Suppressor macrophage treated with lipopolysaccharide for 4 hours (primary cell): Measurements from ENCODE around the gene FOSL1.
"Not testable (repeated sequence)": the region's sequence is repeated elsewhere in the genome, so short reads cannot be mapped to it uniquely, and the experiment has no call there.

Source experiments
- DNase-seq: peaks from one replicate; pipeline ENCODE4 v3.0.0-alpha.2; 2020

FOSL1 gene

GRCh38 chr11:65851811-65852507 is 48.2 kb downstream of the FOSL1 start:
- DNase-seq = no peak

- DNase-seq = peak; percentile 27
Measured at GRCh38 chr11:65851083-65851579, 49.1 kb downstream of the FOSL1 start.

GRCh38 chr11:65850217-65851082 is 49.7 kb downstream of the FOSL1 start:
- no peak for DNase-seq

GRCh38 chr11:65849771-65850216 is 50.4 kb downstream of the FOSL1 start:
- DNase-seq = no peak

- DNase-seq = no peak
Measured at GRCh38 chr11:65849366-65849765, 50.8 kb downstream of the FOSL1 start.

GRCh38 chr11:65848693-65849092 is 51.5 kb downstream of the FOSL1 start:
- DNase-seq = not testable (repeated sequence)

GRCh38 chr11:65847746-65848145 is 52.4 kb downstream of the FOSL1 start:
- DNase-seq = no peak

GRCh38 chr11:65844231-65844872 is 55.8 kb downstream of the FOSL1 start:
- DNase-seq = no peak

- no peak for DNase-seq
Measured at GRCh38 chr11:65843811-65844210, 56.4 kb downstream of the FOSL1 start.

- no peak for DNase-seq
Measured at GRCh38 chr11:65842144-65842543, 58.0 kb downstream of the FOSL1 start.
